OCI-LY7 (cell line): ENCODE data around the gene ADAMTS16. TPM values are rescaled to one million over a fixed set of nuclear protein-coding genes. Genes with fewer than 3 reads are reported as not detected.

ENCODE experiments used
- BruUV-seq: library from RNA; stranded (reverse); fragments of 400-500 nt; replicated peaks from 2 replicates; lab custom pipeline; 2021; lab: Mats Ljungman, UMichigan
- CTCF ChIA-PET: fragments of 300-600 bp; sonication (Branson Sonifier 250); formaldehyde crosslinking; loops from one replicate; lab custom pipeline; 2022; ENCODE audit warnings: antibody characterized with exemption; ENCODE audit not compliant: unreplicated experiment; lab: Charles Lee
- POLR2A ChIA-PET: fragments of 300-600 bp; sonication (Branson Sonifier 250); formaldehyde crosslinking; loops from one replicate; lab custom pipeline; 2022; ENCODE audit warnings: antibody characterized with exemption; lab: Charles Lee
- DNase-seq: peaks from one replicate; pipeline ENCODE4 v3.0.0-alpha.2; 2015; ENCODE audit warnings: low spot score
- H2AFZ ChIP-seq: fragments of 200-600 bp; sonication (generic), shearing (Covaris generic); 2 replicates; pipeline ENCODE4 v1.6.1; 2014; ENCODE audit warnings: mild to moderate bottlenecking, antibody characterized with exemption, low read length, moderate library complexity
- H3K27ac ChIP-seq: fragments of 200-600 bp; sonication (generic); 2 replicates; pipeline ENCODE4 v1.5.1; 2014; ENCODE audit warnings: mixed run types, low read depth, mild to moderate bottlenecking, moderate library complexity, low read length, inconsistent platforms; ENCODE audit not compliant: poor library complexity, severe bottlenecking
- H3K36me3 ChIP-seq: fragments of 200-600 bp; sonication (generic); 2 replicates; pipeline ENCODE4 v1.6.1; 2014; ENCODE audit warnings: mild to moderate bottlenecking, antibody characterized with exemption, low read length, moderate library complexity, mixed read lengths; ENCODE audit not compliant: insufficient read depth
- H3K4me1 ChIP-seq: fragments of 200-600 bp; sonication (generic); 2 replicates; pipeline ENCODE4 v1.5.1; 2014; ENCODE audit warnings: mild to moderate bottlenecking, low read length; ENCODE audit not compliant: insufficient read depth, poor library complexity, severe bottlenecking
- H3K4me2 ChIP-seq: fragments of 200-600 bp; sonication (generic); 2 replicates; pipeline ENCODE4 v1.6.1; 2014; ENCODE audit warnings: mild to moderate bottlenecking, low read length
- H3K4me3 ChIP-seq: fragments of 200-600 bp; sonication (generic); 2 replicates; pipeline ENCODE4 v1.5.1; 2014; ENCODE audit warnings: mild to moderate bottlenecking, low read depth, low read length; ENCODE audit not compliant: poor library complexity, severe bottlenecking
- H3K79me2 ChIP-seq: fragments of 200-600 bp; sonication (generic); 2 replicates; pipeline ENCODE4 v1.6.1; 2016; ENCODE audit warnings: low read depth, mild to moderate bottlenecking, low read length, moderate library complexity, mixed read lengths; ENCODE audit not compliant: insufficient read depth
- H3K9me2 ChIP-seq: fragments of 200-600 bp; sonication (generic); 2 replicates; pipeline ENCODE4 v1.6.1; 2016; ENCODE audit warnings: mild to moderate bottlenecking, low read length, mixed read lengths; ENCODE audit not compliant: insufficient read depth
- H3K9me3 ChIP-seq: fragments of 200-600 bp; sonication (generic); 2 replicates; pipeline ENCODE4 v1.6.1; 2014; ENCODE audit warnings: mild to moderate bottlenecking, mixed run types, low read length, mixed read lengths
- H4K20me1 ChIP-seq: fragments of 200-600 bp; sonication (generic); 2 replicates; pipeline ENCODE4 v1.6.1; 2014; ENCODE audit warnings: mild to moderate bottlenecking, antibody characterized with exemption, low read length, moderate library complexity, mixed read lengths; ENCODE audit not compliant: insufficient read depth
- CTCF ChIP-seq: fragments of 200-600 bp; sonication (generic); conservative IDR thresholded peaks from 2 replicates; pipeline ENCODE4 v1.5.1; 2014; ENCODE audit warnings: mild to moderate bottlenecking, antibody characterized with exemption, low read length, moderate library complexity, mixed read lengths
- EZH2phosphoT487 ChIP-seq: fragments of 200-600 bp; sonication (generic); IDR thresholded peaks from 2 replicates; pipeline ENCODE4 v1.6.1; 2018; ENCODE audit warnings: low read depth, borderline replicate concordance, mild to moderate bottlenecking, mixed run types, antibody characterized with exemption, low read length, moderate library complexity, mixed read lengths
- intact Hi-C: fragments of 100-400 bp; cut with micrococcal nuclease; formaldehyde crosslinking; loops from one replicate; pipeline ENCODE4 v1.10.0; 2022; ENCODE audit not compliant: unreplicated experiment
- total RNA-seq, 2 experiments: library from RNA; depleted of rRNA in 1 of 2; stranded (reverse); fragments of >200 nt in 1 of 2; shearing (Covaris generic) in 1 of 2; gene quantifications; 2 replicates each; pipeline ENCODE4 v1.2.3, GENCODE V29; 2014 to 2022

The ADAMTS16 gene
- total RNA-seq, 2 experiments from 2014 or later = not detected

GRCh38 chr5:5182508-5183188, 42.5 kb downstream of the ADAMTS16 start:
- no TSS peak for BruUV-seq
- no peaks in the 10 kb centered on the region for H4K20me1 ChIP-seq
- TF ChIP-seq CTCF (no peak), EZH2phosphoT487 (no peak)
- no peaks in the 10 kb centered on the region for H3K36me3 ChIP-seq
- no peak overlapping the region for H3K4me3 ChIP-seq
- H3K9me2 ChIP-seq = no peaks in the 10 kb centered on the region
- CTCF ChIA-PET = no interaction called here
- POLR2A ChIA-PET = no interaction called here
- DNase-seq = no peak
- H3K79me2 ChIP-seq = no peaks in the 10 kb centered on the region
- H2AFZ ChIP-seq = no peak overlapping the region
- H3K4me2 ChIP-seq = no peak overlapping the region
- no peaks in the 10 kb centered on the region for H3K9me3 ChIP-seq
- intact Hi-C loops = no loop called here
- H3K4me1 ChIP-seq = no peaks in the 10 kb centered on the region
- H3K27ac ChIP-seq = no peak overlapping the region

GRCh38 chr5:5183189-5183699, 43.1 kb downstream of the ADAMTS16 start:
- Histone ChIP-seq H3K9me2 (no peaks in the 10 kb centered on the region), H3K9me3 (no peaks in the 10 kb centered on the region), H3K36me3 (no peaks in the 10 kb centered on the region), H2AFZ (no peak overlapping the region), H3K4me1 (no peaks in the 10 kb centered on the region), H3K27ac (no peak overlapping the region), H3K4me3 (no peak overlapping the region), H4K20me1 (no peaks in the 10 kb centered on the region), H3K4me2 (no peak overlapping the region), H3K79me2 (no peaks in the 10 kb centered on the region)
- BruUV-seq = no TSS peak
- TF ChIP-seq CTCF (no peak), EZH2phosphoT487 (no peak)
- intact Hi-C loops = no loop called here
- ChIA-PET CTCF (no interaction called here), POLR2A (no interaction called here)
- no peak for DNase-seq

- H3K27ac ChIP-seq = no peak overlapping the region
- H3K9me2 ChIP-seq = no peaks in the 10 kb centered on the region
- intact Hi-C loops = no loop called here
- CTCF ChIA-PET = no interaction called here
- no peak for TF ChIP-seq EZH2phosphoT487
- TF ChIP-seq CTCF = no peak
- DNase-seq = no peak
- no peaks in the 10 kb centered on the region for H3K79me2 ChIP-seq
- H3K36me3 ChIP-seq = no peaks in the 10 kb centered on the region
- H3K4me3 ChIP-seq = no peak overlapping the region
- no peaks in the 10 kb centered on the region for H3K9me3 ChIP-seq
- POLR2A ChIA-PET = no interaction called here
- no peaks in the 10 kb centered on the region for H3K4me1 ChIP-seq
- H4K20me1 ChIP-seq = no peaks in the 10 kb centered on the region
- BruUV-seq = no TSS peak
- no peak overlapping the region for H2AFZ ChIP-seq
- no peak overlapping the region for H3K4me2 ChIP-seq
Observed at GRCh38 chr5:5183933-5184332, 43.8 kb downstream of the ADAMTS16 start.
